GM12878 (cell line): ENCODE results near the gene RHOC. TPM values are rescaled to one million over a fixed set of nuclear protein-coding genes. Genes with fewer than 3 reads are reported as not detected.
A peak's percentile ranks its signal among the peaks of the same experiment; 100 is the strongest.

Experiments
- ATAC-seq: fragments of 200-7000 bp; cut with Tn5 transposase; 3 replicates; pipeline ENCODE4 v1.9.1; 2020; ENCODE audit warnings: mild to moderate bottlenecking, moderate library complexity
- BruUV-seq: library from RNA; stranded (reverse); fragments of 400-500 nt; replicated peaks from 2 replicates; lab custom pipeline; 2021; lab: Mats Ljungman, UMichigan
- CTCF ChIA-PET: fragments of 300-600 bp; sonication (Branson Sonifier 250); formaldehyde crosslinking; extraction: SDS; loops from one replicate; lab custom pipeline; 2021; ENCODE audit warnings: inconsistent platforms; lab: Yijun Ruan, JAX
- POLR2A ChIA-PET: fragments of 350-600 bp; formaldehyde crosslinking; extraction: SDS; loops from one replicate; lab custom pipeline; 2021; ENCODE audit warnings: inconsistent platforms; lab: Charles Lee
- RAD21 ChIA-PET: fragments of 300-600 bp; sonication (Branson Sonifier 250); formaldehyde crosslinking; loops from one replicate; lab custom pipeline; 2023; ENCODE audit warnings: antibody characterized with exemption; ENCODE audit not compliant: unreplicated experiment; lab: Charles Lee
- SMC1A ChIA-PET: fragments of 300-600 bp; sonication (Branson Sonifier 250); formaldehyde crosslinking; loops from one replicate; lab custom pipeline; 2023; ENCODE audit not compliant: unreplicated experiment, uncharacterized antibody; lab: Charles Lee
- DNase-seq: peaks from one replicate; pipeline ENCODE4 v3.0.0-alpha.2; 2011; ENCODE audit warnings: low read depth, low spot score
- FAIRE-seq: peaks from 3 replicates; lab custom pipeline; 2011; peaks lifted over from hg19 to GRCh38; lab: Jason Lieb, UNC
- H2AFZ ChIP-seq: 2 replicates; pipeline ENCODE4 v1.6.0; 2011; ENCODE audit warnings: low read depth, low read length, control low read depth; ENCODE audit not compliant: control insufficient read depth
- H3K27ac ChIP-seq: 2 replicates; pipeline ENCODE4 v1.5.1; 2011; ENCODE audit warnings: control low read depth; ENCODE audit not compliant: control insufficient read depth, insufficient read depth
- H3K27me3 ChIP-seq, 2 experiments: replicated peaks in 1 of 2; 2 replicates each; pipeline versions ENCODE4 v1.6.0 to v1.6.1; 2011; ENCODE audit warnings: low read length in 1 of 2; ENCODE audit not compliant: control insufficient read depth in 2 of 2, insufficient read depth in 2 of 2
- H3K36me3 ChIP-seq, 2 experiments: 2 replicates each; pipeline ENCODE4 v1.5.1; 2011; ENCODE audit warnings: low read length in 1 of 2; ENCODE audit not compliant: control insufficient read depth in 2 of 2, insufficient read depth in 2 of 2
- H3K4me1 ChIP-seq: 2 replicates; pipeline ENCODE4 v1.6.1; 2011; ENCODE audit warnings: mild to moderate bottlenecking, low read length, moderate library complexity, mixed read lengths; ENCODE audit not compliant: control insufficient read depth, insufficient read depth
- H3K4me2 ChIP-seq: 2 replicates; pipeline ENCODE4 v1.6.0; 2011; ENCODE audit warnings: control low read depth; ENCODE audit not compliant: control insufficient read depth, insufficient read depth
- H3K4me3 ChIP-seq: fragments of 200-600 bp; sonication (generic); 2 replicates; pipeline ENCODE4 v1.5.1; 2016
- H3K79me2 ChIP-seq: 2 replicates; pipeline ENCODE4 v1.6.0; 2011; ENCODE audit warnings: low read length; ENCODE audit not compliant: control insufficient read depth, insufficient read depth
- H3K9ac ChIP-seq: 2 replicates; pipeline ENCODE4 v1.8.0; 2011; ENCODE audit warnings: low read length, control low read depth, mixed read lengths; ENCODE audit not compliant: control insufficient read depth, insufficient read depth
- H3K9me3 ChIP-seq: replicated peaks from 3 replicates; pipeline ENCODE4 v1.5.1; 2011; ENCODE audit warnings: mild to moderate bottlenecking, low read length; ENCODE audit not compliant: control insufficient read depth, insufficient read depth
- H4K20me1 ChIP-seq: 2 replicates; pipeline ENCODE4 v1.6.0; 2011; ENCODE audit not compliant: control insufficient read depth, insufficient read depth
- CHD2 ChIP-seq: IDR thresholded peaks from 2 replicates; pipeline ENCODE4 v1.6.1; 2011; ENCODE audit warnings: low read depth, low read length, improper control_type of control experiment, borderline replicate concordance
- CUX1 ChIP-seq: IDR thresholded peaks from 2 replicates; pipeline ENCODE4 v1.6.1; 2012; ENCODE audit warnings: improper control_type of control experiment, low read depth, low read length; ENCODE audit not compliant: insufficient replicate concordance
- DPF2 ChIP-seq: fragments of 450-650 bp; IDR thresholded peaks from 2 replicates; pipeline ENCODE4 v1.6.1; 2017; ENCODE audit warnings: mild to moderate bottlenecking
- E2F8 ChIP-seq: fragments of 450-650 bp; IDR thresholded peaks from 2 replicates; pipeline ENCODE4 v1.6.1; 2018; ENCODE audit warnings: mild to moderate bottlenecking, low read depth, moderate library complexity; ENCODE audit not compliant: partially characterized antibody
- EGR1 ChIP-seq, 2 experiments: IDR thresholded peaks; 1 replicate in 1 of 2; 2 replicates in 1 of 2; pipeline ENCODE4 v1.6.1; 2011 to 2012; ENCODE audit warnings: low read depth in 2 of 2, low read length in 2 of 2, borderline replicate concordance in 1 of 2, mild to moderate bottlenecking in 1 of 2, moderate library complexity in 1 of 2
- HDAC2 ChIP-seq: fragments of 200-600 bp; sonication (generic); IDR thresholded peaks from 2 replicates; pipeline ENCODE4 v1.6.1; 2017
- HDGF ChIP-seq: fragments of 450-650 bp; IDR thresholded peaks from 2 replicates; pipeline ENCODE4 v1.6.1; 2016; ENCODE audit warnings: antibody characterized with exemption
- MYB ChIP-seq: fragments of 150-350 bp; IDR thresholded peaks from 2 replicates; pipeline ENCODE4 v1.6.1; 2014; ENCODE audit warnings: mild to moderate bottlenecking, low read depth, low read length, borderline replicate concordance
- NBN ChIP-seq: fragments of 450-650 bp; IDR thresholded peaks from 2 replicates; pipeline ENCODE4 v1.6.1; 2016
- WGBS: methylation state at CpG from one replicate; pipeline ENCODE4 v1.1.6; 2016; ENCODE audit warnings: low lambda C conversion rate; ENCODE audit not compliant: insufficient replicate concordance, insufficient coverage; ENCODE audit errors: missing lambda C conversion rate; 5-methylcytosine and 5-hydroxymethylcytosine counted together
- in situ Hi-C: fragments of 300-500 bp; cut with MboI; formaldehyde crosslinking; loops from 9 replicates; pipeline ENCODE4 v1.14.3; 2018; ENCODE audit warnings: mixed read lengths
- intact Hi-C: fragments of 100-400 bp; cut with micrococcal nuclease; formaldehyde crosslinking; loops from one replicate; pipeline ENCODE4 v1.14.2; 2022; ENCODE audit not compliant: unreplicated experiment
- polyA plus RNA-seq, 11 experiments: library from polyadenylated mRNA; depleted of rRNA in 4 of 11; unstranded in 6 of 11; stranded (reverse) in 5 of 11; fragments of >200 nt; fragmentation: Nextera tagmentation in 4 of 11; fragmentation: Illumina TruSeq in 1 of 11; extraction: Ambion mirVana in 4 of 11; extraction: Trizol in 1 of 11; gene quantifications; 1 replicate in 1 of 11; 2 replicates in 10 of 11; pipeline versions ENCODE4 v1.2.1 to v1.2.3, GENCODE V29; 2011 to 2016; ENCODE audit warnings: inconsistent platforms in 2 of 11, missing spikeins in 2 of 11, low read depth in 1 of 11
- total RNA-seq, 4 experiments: library from RNA; depleted of rRNA in 3 of 4; stranded (reverse); fragments of >200 nt in 3 of 4; fragmentation: Illumina TruSeq in 1 of 4; extraction: Trizol in 1 of 4; gene quantifications; 2 replicates each; pipeline versions ENCODE4 v1.2.1 to v1.2.3, GENCODE V29; 2013 to 2021

Gene RHOC
- total and polyA plus RNA-seq, 10 of the 15 experiments (the other 5 are each of a cell fraction or from before 2014, with no cell fraction given) = 20.6 to 371 (median 158) TPM

GRCh38 chr1:112715264-112716053 lies 8.5 kb upstream of the RHOC start, which contains the start of gene PPM1J:
Gene PPM1J (minus strand): TSS chr1:112715332. CDS start chr1:112715301, 31 bp downstream.
- Histone ChIP-seq H3K27me3 (peaks cover 0 to 3% of the 10 kb centered on the region in 2 experiments; a peak in 1 of 4 replicates), H3K4me3 (peak within 1 kb of the TSS; percentile 79), H3K79me2 (no peaks in the 10 kb centered on the region), H3K27ac (no peak within 1 kb of the TSS), H3K4me1 (peaks cover 22% of the 10 kb centered on the region), H4K20me1 (0 out of 2 replicates have a peak, but pooled peaks cover 3% of the 10 kb centered on the region), H3K36me3 (no peaks in the 10 kb centered on the region), H2AFZ (peak within 1 kb of the TSS; percentile 79), H3K9me3 (no peaks in the 10 kb centered on the region), H3K4me2 (peak within 1 kb of the TSS; percentile 98), H3K9ac (peak within 1 kb of the TSS; percentile 31; the same call in 1 of the 2 replicates)
- DNase-seq (peak; percentile 60), ATAC-seq (peak; percentile 87), FAIRE-seq (peak; percentile 86)
- 0% methylated on average over 27 of the region's 51 CpGs for WGBS
- ChIA-PET SMC1A (interaction anchor here (0.6 to 8.7 kb wide), 19 partner anchors 11 to 357 kb away, joined by 3 to 178 read pairs (median 6); partner anchors contain the start of genes LRIG2, MOV10 and ST7L), CTCF (interaction anchor here (0.6 to 10.8 kb wide), 47 partner anchors 7 to 1096 kb away, joined by 3 to 428 read pairs (median 5); partner anchors contain the start of genes LRIG2, MOV10 and SLC16A1), POLR2A (interaction anchor here (0.6 to 1.7 kb wide), 13 partner anchors 11 to 357 kb away, joined by 3 to 9 read pairs (median 5); partner anchors contain the start of genes CAPZA1, CTTNBP2NL, LRIG2 and ST7L), RAD21 (interaction anchor here (0.6 to 8.6 kb wide), 35 partner anchors 11 to 1189 kb away, joined by 3 to 192 read pairs (median 4); partner anchors contain the start of genes AP4B1, CAPZA1, CTTNBP2NL and LRIG2)
- intact Hi-C loops (loop anchor here (1.0 to 10.0 kb wide), 10 partner anchors 89 to 962 kb away; partner anchors contain the start of genes CAPZA1, LRIG2, MAGI3 and SLC16A1), in situ Hi-C loops (loop anchor here (5.0 kb wide), 2 partner anchors 92 to 327 kb away; no protein-coding TSS in a partner anchor)
- no TSS peak for BruUV-seq
- TF ChIP-seq MYB = no peak
- TF ChIP-seq EGR1 (IDR thresholded peaks at IDR 0.05; ENCODE audit: borderline replicate concordance in 1 of 2, low read depth in 2 of 2, low read length in 2 of 2) = peak in 1 of 2 experiments; percentile 70; a peak in 2 of 3 replicates
- no peak; the same call in 1 of the 2 replicates for TF ChIP-seq DPF2
- TF ChIP-seq NBN = 0 out of 2 replicates have a peak, but pooled peaks have one; percentile 15
- no peak for TF ChIP-seq HDAC2
- no peak for TF ChIP-seq E2F8
- TF ChIP-seq CUX1 = no peak
- TF ChIP-seq HDGF = peak; percentile 67
- 0 out of 2 replicates have a peak, but pooled peaks have one; percentile 52 for TF ChIP-seq CHD2
